Loucy (cell line): Measurements from ENCODE around the gene CISD2.

Source experiments
- H2AFZ ChIP-seq: fragments of 200-600 bp; sonication (generic); 2 replicates; pipeline ENCODE4 v1.6.0; 2016; ENCODE audit warnings: antibody characterized with exemption, mild to moderate bottlenecking, low read length, moderate library complexity
- H3F3A ChIP-seq: fragments of 200-600 bp; 2 replicates; pipeline ENCODE4 v1.6.0; 2016; ENCODE audit warnings: antibody characterized with exemption, low read depth, mild to moderate bottlenecking
- H3K27me3 ChIP-seq: fragments of 200-600 bp; sonication (generic); 2 replicates; pipeline ENCODE4 v1.6.1; 2014; ENCODE audit warnings: low read length, mild to moderate bottlenecking; ENCODE audit not compliant: insufficient read depth, poor library complexity, severe bottlenecking
- H3K36me3 ChIP-seq: fragments of 200-600 bp; sonication (generic); 2 replicates; pipeline ENCODE4 v1.6.1; 2016; ENCODE audit warnings: low read length; ENCODE audit not compliant: insufficient read depth
- H3K4me1 ChIP-seq: fragments of 200-600 bp; sonication (generic); 2 replicates; pipeline ENCODE4 v1.5.1; 2014; ENCODE audit warnings: low read length, mild to moderate bottlenecking; ENCODE audit not compliant: insufficient read depth, poor library complexity, severe bottlenecking
- H3K4me2 ChIP-seq: fragments of 200-600 bp; sonication (generic); 2 replicates; pipeline ENCODE4 v1.6.0; 2014; ENCODE audit warnings: antibody characterized with exemption, low read length, low read depth, mild to moderate bottlenecking; ENCODE audit not compliant: poor library complexity, severe bottlenecking
- H3K4me3 ChIP-seq: fragments of 200-600 bp; sonication (generic); 2 replicates; pipeline ENCODE4 v1.5.1; 2014; ENCODE audit warnings: low read length, mild to moderate bottlenecking, mixed read lengths; ENCODE audit not compliant: poor library complexity, severe bottlenecking
- H3K79me2 ChIP-seq: fragments of 200-600 bp; sonication (generic); 2 replicates; pipeline ENCODE4 v1.6.1; 2014; ENCODE audit warnings: low read length; ENCODE audit not compliant: insufficient read depth
- H3K9ac ChIP-seq: fragments of 200-600 bp; sonication (generic); 2 replicates; pipeline ENCODE4 v1.6.0; 2014; ENCODE audit warnings: mild to moderate bottlenecking, low read depth, low read length, moderate library complexity; ENCODE audit not compliant: poor library complexity, severe bottlenecking
- H3K9me2 ChIP-seq: fragments of 200-600 bp; sonication (generic); replicated peaks from 2 replicates; pipeline ENCODE4 v1.6.1; 2016; ENCODE audit warnings: low read depth, low read length, mixed read lengths
- H3K9me3 ChIP-seq: fragments of 200-600 bp; sonication (generic); 2 replicates; pipeline ENCODE4 v1.6.1; 2014; ENCODE audit warnings: mild to moderate bottlenecking, antibody characterized with exemption, low read length, low read depth; ENCODE audit not compliant: insufficient read depth
- H4K20me1 ChIP-seq: fragments of 200-600 bp; sonication (generic); 2 replicates; pipeline ENCODE4 v1.6.0; 2014; ENCODE audit warnings: antibody characterized with exemption, low read length, mild to moderate bottlenecking; ENCODE audit not compliant: insufficient read depth, poor library complexity, severe bottlenecking
- EZH2phosphoT487 ChIP-seq: fragments of 200-600 bp; IDR thresholded peaks from 2 replicates; pipeline ENCODE4 v1.6.1; 2018; ENCODE audit warnings: antibody characterized with exemption, mild to moderate bottlenecking, moderate library complexity, borderline replicate concordance
- TF ChIP-seq, protein P1 (sequence below): fragments of 200-600 bp; sonication (generic); conservative IDR thresholded peaks from 2 replicates; pipeline ENCODE4 v1.5.1; 2014; ENCODE audit warnings: mild to moderate bottlenecking, antibody characterized with exemption, low read length

CISD2 gene

GRCh38 chr4:102858828-102859464 lies 9.8 kb upstream of the CISD2 start:
- Histone ChIP-seq H3K9me3 (peaks cover 9% of the 10 kb centered on the region), H4K20me1 (peaks cover 1% of the 10 kb centered on the region), H3K4me2 (no peak overlapping the region), H3K27me3 (no peaks in the 10 kb centered on the region), H3F3A (no peaks in the 10 kb centered on the region), H3K79me2 (peaks cover 13% of the 10 kb centered on the region; the same call in 1 of the 2 replicates), H3K36me3 (no peaks in the 10 kb centered on the region), H2AFZ (no peak overlapping the region), H3K9ac (no peak overlapping the region), H3K4me3 (no peak overlapping the region), H3K4me1 (peaks cover 1% of the 10 kb centered on the region), H3K9me2 (no peaks in the 10 kb centered on the region)
- TF ChIP-seq EZH2phosphoT487, result no peak
- TF ChIP-seq, protein P1, sequence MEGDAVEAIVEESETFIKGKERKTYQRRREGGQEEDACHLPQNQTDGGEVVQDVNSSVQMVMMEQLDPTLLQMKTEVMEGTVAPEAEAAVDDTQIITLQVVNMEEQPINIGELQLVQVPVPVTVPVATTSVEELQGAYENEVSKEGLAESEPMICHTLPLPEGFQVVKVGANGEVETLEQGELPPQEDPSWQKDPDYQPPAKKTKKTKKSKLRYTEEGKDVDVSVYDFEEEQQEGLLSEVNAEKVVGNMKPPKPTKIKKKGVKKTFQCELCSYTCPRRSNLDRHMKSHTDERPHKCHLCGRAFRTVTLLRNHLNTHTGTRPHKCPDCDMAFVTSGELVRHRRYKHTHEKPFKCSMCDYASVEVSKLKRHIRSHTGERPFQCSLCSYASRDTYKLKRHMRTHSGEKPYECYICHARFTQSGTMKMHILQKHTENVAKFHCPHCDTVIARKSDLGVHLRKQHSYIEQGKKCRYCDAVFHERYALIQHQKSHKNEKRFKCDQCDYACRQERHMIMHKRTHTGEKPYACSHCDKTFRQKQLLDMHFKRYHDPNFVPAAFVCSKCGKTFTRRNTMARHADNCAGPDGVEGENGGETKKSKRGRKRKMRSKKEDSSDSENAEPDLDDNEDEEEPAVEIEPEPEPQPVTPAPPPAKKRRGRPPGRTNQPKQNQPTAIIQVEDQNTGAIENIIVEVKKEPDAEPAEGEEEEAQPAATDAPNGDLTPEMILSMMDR, result no peak

GRCh38 chr4:102860611-102861324 lies 8.0 kb upstream of the CISD2 start:
- peaks cover 9% of the 10 kb centered on the region for H3K9me3 ChIP-seq
- no peak overlapping the region for H3K4me2 ChIP-seq

GRCh38 chr4:102862016-102862415 lies 6.8 kb upstream of the CISD2 start:
- Histone ChIP-seq H3K4me2 (no peak overlapping the region), H3K36me3 (no peaks in the 10 kb centered on the region), H3K4me1 (peaks cover 29% of the 10 kb centered on the region), H4K20me1 (peaks cover 23% of the 10 kb centered on the region), H2AFZ (no peak overlapping the region), H3K9me2 (no peaks in the 10 kb centered on the region), H3K27me3 (no peaks in the 10 kb centered on the region), H3K9me3 (peaks cover 9% of the 10 kb centered on the region), H3F3A (no peaks in the 10 kb centered on the region), H3K9ac (no peak overlapping the region), H3K4me3 (no peak overlapping the region), H3K79me2 (peaks cover 42% of the 10 kb centered on the region)
- no peak for TF ChIP-seq EZH2phosphoT487

More at GRCh38 chr4:102860611-102861324, 8.0 kb upstream of the CISD2 start:
- TF ChIP-seq, protein P1, result no peak
- no peak for TF ChIP-seq EZH2phosphoT487
- Histone ChIP-seq H3K79me2 (peaks cover 29% of the 10 kb centered on the region), H3F3A (no peaks in the 10 kb centered on the region), H3K4me1 (peaks cover 17% of the 10 kb centered on the region), H3K27me3 (no peaks in the 10 kb centered on the region), H3K4me3 (no peak overlapping the region), H4K20me1 (peaks cover 11% of the 10 kb centered on the region), H2AFZ (no peak overlapping the region), H3K9me2 (no peaks in the 10 kb centered on the region), H3K9ac (no peak overlapping the region), H3K36me3 (no peaks in the 10 kb centered on the region)
